ENCODE data around the gene ING5. TPM values are rescaled to one million over a fixed set of nuclear protein-coding genes. Genes with fewer than 3 reads are reported as not detected.

Gene ING5
- total RNA-seq, 1 donor: 38.5 TPM

- no peaks in the 10 kb centered on the region for H3K9me3 ChIP-seq (ENCODE audit: low read depth, low read length)
- no peaks in the 10 kb centered on the region for H3K27me3 ChIP-seq (ENCODE audit: insufficient read depth, low read length)
- H3K4me3 ChIP-seq (ENCODE audit: low read length): no peak overlapping the region
- H3K4me1 ChIP-seq (ENCODE audit: insufficient read depth, low read length): no peaks in the 10 kb centered on the region
Observed at GRCh38 chr2:241777170-241777685, 75.4 kb downstream of the ING5 start.

DNA sequence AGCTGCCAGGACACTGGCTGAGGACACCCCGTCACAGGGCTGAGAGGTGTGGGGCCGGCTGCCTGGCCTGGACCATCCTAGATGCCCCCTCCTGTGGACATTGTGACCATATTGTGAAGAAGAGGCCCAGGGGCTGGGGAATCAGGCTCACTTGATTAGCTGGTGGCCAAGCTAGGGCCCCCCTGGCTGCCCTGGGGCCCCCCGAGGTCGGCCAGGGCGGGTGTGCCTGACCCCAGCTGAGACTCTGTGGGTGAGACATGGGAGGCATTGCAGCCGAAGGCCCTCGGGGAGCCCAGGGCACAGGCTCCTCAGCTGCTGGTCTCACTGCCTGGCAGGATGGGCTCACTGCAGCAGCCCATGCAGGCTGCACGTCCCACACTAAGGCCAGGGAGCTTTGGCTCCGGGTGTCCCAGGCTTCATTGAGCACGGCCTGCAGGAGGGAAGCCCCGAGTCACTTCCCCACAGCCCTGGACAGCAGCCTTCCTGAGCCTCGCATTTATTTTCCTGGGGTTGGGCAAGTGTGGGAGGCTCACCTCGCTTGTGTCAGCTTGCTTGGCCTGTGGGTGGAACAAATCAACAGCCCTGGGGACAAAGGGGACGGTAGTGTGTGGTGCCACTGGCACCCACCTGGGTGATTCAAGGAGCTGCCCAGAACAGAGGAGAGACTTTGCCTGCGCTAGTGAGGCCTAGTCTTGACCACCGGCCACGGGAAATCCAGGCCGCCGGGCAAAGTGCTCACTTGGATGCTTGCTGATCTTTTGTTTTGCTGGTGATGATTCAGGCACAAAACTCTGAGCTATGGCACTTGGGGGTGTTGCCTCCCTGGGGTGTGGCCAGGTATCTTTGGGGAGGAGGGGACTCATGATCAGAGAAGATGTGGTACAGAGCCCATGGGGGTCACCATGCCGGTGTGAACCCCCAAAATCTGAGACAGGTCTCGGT, 76.1 kb downstream of the ING5 start:
- H3K4me1 ChIP-seq (ENCODE audit: insufficient read depth, low read length): no peaks in the 10 kb centered on the region
- H3K4me3 ChIP-seq (ENCODE audit: low read length): no peak overlapping the region
- H3K27me3 ChIP-seq (ENCODE audit: insufficient read depth, low read length): no peaks in the 10 kb centered on the region
- H3K9me3 ChIP-seq (ENCODE audit: low read depth, low read length): no peaks in the 10 kb centered on the region

Other genes starting within 250 kb of the ING5 start
- gene STK25, start 193.5 kb upstream of the ING5 start, total RNA-seq: 59.9 TPM
- 0.52 TPM for gene BOK, start 143.3 kb upstream of the ING5 start, total RNA-seq
- gene THAP4, start 64.9 kb upstream of the ING5 start, total RNA-seq: 27.0 TPM
- gene ATG4B, start 64.3 kb upstream of the ING5 start, total RNA-seq: 46.9 TPM
- gene DTYMK, start 15.2 kb upstream of the ING5 start, total RNA-seq: 2.9 TPM
- 7.7 TPM for gene D2HGDH, start 32.6 kb downstream of the ING5 start, total RNA-seq
- 2.5 TPM for gene GAL3ST2, start 74.8 kb downstream of the ING5 start, total RNA-seq
- 8.5 TPM for gene NEU4, start 107.2 kb downstream of the ING5 start, total RNA-seq
- 2.0 TPM for gene PDCD1, start 156.9 kb downstream of the ING5 start, total RNA-seq
- gene RTP5, start 167.7 kb downstream of the ING5 start, total RNA-seq: 0.21 TPM

All from mononuclear cell (primary cell).